Tibial nerve (tissue), 3 donors: Measurements from ENCODE around the gene STAC3.

Source experiments
- POLR2A ChIP-seq, 2 donors: fragments of 450-650 bp; IDR thresholded peaks; one replicate each; pipeline ENCODE4 v1.6.1; 2017; ENCODE audit warnings: antibody characterized with exemption in 2 of 2, mild to moderate bottlenecking in 2 of 2, moderate library complexity in 2 of 2
- TF ChIP-seq, protein P1 (sequence below), 5 experiments: fragments of 200-600 bp in 3 of 5; fragments of 450-650 bp in 2 of 5; sonication (generic) in 3 of 5; IDR thresholded peaks; one replicate each; pipeline ENCODE4 v1.5.1; 2016 to 2019; ENCODE audit warnings: antibody characterized with exemption in 5 of 5, mild to moderate bottlenecking in 3 of 5, moderate library complexity in 2 of 5

DNA sequence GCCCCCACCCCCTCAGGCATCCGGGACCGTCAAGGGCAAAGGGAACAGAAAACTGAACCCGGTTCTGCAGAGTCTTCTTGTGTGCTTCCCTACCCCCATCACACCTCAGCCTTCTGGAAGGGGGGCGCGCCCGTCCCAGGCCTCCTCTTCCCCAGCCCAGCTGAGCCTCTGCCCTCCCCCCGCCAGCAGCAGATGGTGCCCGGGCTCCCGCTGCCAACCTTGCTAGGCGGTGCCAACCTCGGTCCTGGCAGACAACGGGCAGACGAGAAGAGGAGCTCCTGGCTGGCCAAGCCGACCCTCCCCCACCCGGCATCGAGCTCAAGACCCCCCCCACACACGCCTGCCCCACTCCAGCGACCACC, 8.7 kb downstream of the STAC3 start:
- no peak for TF ChIP-seq POLR2A (IDR thresholded peaks at IDR 0.05)
- TF ChIP-seq, protein P1, sequence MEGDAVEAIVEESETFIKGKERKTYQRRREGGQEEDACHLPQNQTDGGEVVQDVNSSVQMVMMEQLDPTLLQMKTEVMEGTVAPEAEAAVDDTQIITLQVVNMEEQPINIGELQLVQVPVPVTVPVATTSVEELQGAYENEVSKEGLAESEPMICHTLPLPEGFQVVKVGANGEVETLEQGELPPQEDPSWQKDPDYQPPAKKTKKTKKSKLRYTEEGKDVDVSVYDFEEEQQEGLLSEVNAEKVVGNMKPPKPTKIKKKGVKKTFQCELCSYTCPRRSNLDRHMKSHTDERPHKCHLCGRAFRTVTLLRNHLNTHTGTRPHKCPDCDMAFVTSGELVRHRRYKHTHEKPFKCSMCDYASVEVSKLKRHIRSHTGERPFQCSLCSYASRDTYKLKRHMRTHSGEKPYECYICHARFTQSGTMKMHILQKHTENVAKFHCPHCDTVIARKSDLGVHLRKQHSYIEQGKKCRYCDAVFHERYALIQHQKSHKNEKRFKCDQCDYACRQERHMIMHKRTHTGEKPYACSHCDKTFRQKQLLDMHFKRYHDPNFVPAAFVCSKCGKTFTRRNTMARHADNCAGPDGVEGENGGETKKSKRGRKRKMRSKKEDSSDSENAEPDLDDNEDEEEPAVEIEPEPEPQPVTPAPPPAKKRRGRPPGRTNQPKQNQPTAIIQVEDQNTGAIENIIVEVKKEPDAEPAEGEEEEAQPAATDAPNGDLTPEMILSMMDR (IDR thresholded peaks at IDR 0.05): no peak
